ENCODE measurements around the gene ACOT7.
A peak's percentile ranks its signal among the peaks of the same experiment; 100 is the strongest.
"Not testable (repeated sequence)": the region's sequence is repeated elsewhere in the genome, so short reads cannot be mapped to it uniquely, and the experiment has no call there.

ACOT7 gene

DNA sequence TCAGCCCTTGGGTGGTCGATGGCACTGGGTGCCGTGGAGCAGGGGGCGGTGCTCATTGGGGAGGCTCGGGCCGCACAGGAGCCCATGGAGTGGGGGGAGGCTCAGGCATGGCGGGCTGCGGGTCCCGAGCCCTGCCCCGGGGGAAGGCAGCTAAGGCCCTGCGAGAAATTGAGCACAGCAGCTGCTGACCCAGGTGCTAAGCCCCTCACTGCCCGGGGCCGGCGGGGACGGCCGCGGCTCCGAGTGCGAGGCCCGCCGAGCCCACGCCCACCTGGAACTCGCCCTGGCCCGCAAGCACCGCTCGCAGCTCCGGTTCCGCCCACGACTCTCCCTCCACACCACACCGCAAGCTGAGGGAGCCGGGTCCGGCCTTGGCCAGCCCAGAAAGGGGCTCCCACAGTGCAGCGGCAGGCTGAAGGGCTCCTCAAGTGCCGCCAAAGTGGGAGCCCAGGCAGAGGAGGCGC, 2.2 kb upstream of the ACOT7 start:
- DNase-seq: not testable (repeated sequence)

DNA sequence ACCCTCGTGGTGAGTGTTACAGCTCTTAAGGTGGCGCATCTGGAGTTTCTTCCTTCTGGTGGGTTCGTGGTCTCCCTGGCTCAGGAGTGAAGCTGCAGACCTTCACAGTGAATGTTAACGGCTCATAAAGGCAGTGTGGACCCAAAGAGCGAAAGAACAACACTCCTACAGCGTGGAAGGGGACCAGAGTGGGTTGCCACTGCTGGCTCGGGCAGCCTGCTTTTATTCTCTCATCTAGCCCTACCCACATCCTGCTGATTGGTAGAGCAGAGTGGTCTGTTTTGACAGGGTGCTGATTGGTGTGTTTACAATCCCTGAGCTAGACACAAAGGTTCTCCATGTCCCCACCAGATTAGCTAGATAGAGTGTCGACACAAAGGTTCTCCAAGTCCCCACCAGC, 1.6 kb upstream of the ACOT7 start:
- DNase-seq: peak in 1 of 2 experiments; percentile 4

DNA sequence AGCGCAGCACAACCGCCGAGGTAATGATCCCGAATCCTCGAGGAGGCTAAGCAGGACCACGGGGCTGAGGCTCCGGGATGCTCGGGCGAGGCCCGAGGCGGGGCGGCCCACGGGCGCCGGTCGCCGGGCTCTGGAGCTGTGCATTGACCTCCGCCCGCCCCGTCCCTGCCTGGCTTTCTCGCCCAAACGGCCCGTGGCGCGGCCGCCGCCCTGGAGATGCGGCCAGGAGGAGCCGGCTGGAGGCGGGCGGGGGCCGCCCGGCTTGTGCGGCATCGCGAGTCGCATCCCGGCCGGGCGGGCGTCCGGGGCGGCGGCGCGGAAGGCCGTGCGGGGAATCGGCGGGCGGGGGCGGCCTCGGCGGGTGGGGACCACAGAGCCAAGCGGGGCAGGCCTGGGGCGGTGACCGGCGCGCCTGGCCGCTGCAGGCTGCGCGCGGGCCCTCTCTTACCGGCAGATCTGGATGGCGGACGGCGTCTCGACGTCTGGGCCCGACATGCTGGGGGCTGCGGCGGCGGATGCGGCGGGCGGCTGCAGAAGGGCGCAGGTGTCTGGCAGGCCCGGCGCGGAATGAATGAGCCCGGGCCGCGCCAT, 663 bp downstream of the ACOT7 start:
- DNase-seq: peak in 1 of 2 experiments; percentile 53

DNA sequence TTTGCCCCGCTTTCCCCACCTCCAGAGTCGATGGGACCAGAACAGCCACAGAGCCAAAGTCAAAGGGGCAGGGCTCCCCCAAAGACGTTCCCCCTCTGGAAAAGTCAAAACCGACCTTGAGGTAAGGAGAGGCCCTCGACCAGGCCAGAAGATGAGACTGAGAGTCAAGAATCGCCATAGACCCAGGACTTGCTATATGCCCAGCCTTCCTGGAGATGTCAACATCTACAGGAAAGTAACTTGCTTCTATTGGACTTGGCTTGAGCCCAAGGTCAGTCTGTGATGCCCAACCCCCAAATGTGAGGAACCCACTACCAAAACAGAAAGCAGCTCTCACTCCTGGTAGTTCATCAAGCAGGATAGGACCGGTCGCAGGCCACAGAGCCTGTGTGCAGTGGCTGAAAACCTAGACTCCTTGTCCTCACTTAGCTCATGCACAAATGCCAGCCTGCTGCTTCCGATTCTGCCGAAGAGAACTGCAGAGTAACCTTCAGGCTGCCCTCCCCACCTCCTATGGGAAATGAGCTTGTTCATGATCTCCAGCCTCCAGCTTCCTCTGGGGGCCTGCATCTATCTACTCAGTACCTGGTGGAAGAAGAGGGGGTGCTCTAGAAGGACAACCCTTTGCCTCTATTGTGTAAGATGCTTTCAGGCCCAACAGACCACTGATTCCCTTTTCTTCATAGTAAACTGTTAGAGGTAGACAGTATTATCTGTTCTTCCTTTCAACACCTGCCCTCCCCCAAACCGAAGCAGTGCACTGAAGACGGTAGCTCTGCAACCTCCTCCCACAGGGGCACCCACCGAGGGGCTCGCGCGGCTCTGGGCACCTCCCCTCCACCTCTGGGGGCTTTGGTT, 1.4 kb downstream of the ACOT7 start:
- DNase-seq: peak; percentile 21 to 48

DNA sequence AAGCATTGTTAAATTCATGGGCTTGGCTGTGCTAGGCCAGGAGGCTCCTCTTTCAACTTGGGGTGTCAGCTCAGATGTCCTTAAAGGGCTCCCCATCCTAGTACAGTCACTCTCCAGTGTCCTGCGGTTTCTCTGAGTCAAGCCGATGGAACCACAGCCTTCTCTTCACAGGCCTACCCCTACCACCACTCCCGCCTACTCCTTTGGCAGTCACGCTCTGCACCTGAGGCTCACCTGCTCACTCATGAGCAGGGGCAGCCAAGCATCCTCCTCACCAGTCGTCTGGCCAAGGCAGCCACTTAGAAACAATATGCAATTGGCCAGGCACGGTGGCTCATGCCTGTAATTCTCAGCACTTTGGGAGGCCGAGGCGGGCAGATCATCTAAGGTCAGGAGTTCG, 3.6 kb downstream of the ACOT7 start:
- DNase-seq: peak in 1 of 2 experiments; percentile 7

DNA sequence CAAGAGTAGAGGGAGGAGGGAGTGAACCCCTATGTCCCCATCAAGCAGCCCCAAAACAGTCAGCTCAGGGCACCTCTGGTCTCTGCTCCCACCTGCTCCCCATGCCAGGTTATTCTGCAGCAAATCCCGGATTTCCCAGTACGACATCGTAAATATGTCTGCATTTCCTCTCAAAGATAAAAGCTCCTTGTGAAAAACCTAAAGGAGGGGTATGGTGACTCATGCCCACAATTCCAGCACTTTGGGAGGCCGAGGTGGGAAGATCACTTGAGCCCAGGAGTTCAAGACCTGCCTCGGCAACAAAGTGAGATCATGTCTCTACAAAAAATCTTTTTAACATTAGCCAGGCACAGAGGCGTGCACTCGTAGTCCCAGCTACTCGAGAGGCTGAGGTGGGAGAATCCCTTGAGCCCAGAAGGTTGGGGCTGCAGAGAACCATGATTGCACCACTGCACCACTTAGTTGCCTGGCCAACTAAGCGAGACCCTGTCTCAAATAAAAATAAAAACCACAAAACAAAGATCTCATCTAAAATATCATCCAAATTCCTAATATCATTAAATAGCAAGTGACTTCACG, 7.1 kb downstream of the ACOT7 start:
- no peak for DNase-seq

DNA sequence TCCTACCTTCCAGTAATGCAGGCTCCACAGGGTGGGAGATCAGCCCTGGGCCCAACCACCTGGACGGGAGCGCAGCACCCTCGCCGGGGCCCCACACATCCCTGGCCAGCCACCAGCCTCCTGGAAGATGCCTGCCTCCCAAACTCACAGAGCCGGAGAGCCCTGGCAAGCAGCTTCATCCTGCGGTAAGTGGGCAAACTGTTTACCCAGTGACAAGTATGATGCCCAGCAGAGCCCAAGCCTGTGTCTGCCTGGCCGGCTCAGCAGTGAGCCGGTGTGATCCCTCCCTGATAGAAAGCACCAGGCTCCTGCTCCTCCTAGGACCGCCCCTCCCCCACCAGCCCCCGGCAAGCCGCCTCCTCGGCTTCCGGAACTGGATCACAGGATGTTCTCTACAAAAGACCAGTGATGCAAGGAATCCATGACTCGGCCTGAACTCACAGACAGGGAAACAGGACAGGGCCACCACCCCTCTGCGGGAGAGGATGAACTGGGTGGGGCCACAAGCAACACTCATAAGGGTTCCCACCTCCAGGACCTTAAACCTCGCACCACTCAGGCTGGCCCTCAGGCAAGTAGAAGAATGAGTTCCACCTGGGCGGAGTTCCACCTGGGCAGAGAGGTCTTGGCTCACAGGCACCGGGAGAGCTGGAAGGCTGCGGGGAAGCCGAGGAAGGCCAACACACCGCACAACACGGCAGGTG, 7.9 kb downstream of the ACOT7 start:
- peak; percentile 29 to 67 for DNase-seq

DNA sequence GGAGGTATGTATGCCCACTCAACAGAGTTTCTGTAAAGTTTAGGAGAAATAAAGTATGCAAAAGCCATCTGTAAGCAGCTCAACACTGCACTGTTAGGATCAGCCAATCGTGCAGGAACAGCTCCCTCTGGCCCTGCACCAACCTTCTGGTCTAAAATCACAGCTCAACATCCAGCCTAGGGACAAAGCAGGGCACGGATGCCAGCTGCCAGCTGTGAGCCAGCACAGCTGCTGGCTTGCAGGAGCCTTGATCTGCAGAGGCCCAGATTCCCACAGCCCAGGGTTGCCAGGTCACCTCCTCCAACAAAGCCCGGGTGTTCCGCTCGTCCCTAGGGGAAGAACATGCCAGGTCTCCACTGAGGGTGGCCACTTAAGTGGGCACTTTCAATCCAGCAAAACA, 8.6 kb downstream of the ACOT7 start:
- no peak for DNase-seq

DNA sequence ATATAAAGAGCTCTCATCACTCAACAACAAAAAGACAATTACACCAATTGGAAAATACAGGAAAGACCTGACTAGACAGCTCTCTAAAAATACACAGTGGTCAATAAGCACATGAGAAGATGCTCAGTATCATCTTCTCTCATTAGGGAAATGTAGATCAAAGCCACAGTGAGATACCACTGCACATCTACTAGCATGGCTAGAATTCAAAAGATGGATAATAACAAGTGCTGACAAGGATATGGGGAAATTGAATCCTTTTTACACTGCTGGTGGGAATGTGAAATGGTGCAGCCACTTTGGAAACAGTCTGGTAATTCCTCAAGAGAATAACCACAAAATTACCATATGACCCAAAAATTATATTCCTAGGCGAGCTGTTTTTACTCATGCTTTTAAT, 9.4 kb downstream of the ACOT7 start:
- DNase-seq: no peak

DNA sequence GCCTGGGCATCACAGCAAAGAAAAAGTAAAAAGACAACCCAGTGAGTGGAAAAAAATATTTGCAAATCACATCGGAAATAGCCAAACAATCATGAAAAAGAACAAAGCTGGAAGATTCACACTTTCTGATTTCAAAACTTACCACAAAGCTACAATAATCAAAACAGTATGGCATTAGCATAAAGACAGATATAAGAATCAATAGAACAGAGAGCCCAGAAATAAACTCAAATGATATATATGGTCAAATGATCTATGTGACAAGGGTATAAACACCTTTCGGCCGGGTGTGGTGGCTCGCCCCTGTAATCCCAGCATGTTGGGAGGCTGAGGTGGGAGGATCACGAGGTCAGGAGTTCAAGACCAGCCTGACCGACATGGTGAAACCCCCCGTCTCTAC, 13.5 kb downstream of the ACOT7 start:
- no peak for DNase-seq

DNA sequence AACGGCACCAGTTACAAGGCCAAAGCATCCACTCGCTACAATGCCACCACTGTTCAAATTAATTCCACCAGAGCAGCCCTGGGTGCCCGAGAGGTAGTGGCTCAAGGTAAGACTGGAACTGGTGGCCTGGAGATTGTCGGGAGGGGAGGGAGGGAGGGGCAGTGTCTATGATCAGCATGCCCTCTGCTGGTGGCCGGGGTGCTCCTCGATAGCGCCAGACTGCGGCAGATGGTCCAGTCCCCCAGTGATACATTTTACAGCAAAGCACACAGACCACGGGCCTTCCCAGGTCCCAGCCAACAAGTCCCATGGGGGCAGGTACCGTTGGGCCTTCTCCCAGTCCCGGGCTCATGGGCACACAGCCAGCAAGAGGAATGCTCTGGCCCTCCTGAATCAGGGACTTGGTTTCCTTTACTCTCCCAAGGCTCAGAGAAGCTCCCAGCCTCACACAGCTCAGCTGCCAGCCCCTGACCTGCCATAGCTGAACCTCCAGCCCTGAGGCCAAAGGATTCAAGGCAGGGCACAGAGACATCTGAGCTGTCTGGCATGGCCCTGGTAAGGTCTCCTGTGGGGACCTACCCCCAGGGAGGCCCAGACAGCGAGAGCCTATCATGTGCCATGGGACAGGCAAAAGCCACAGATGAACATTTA, 15.3 kb downstream of the ACOT7 start:
- DNase-seq: peak; percentile 34 to 73

DNA sequence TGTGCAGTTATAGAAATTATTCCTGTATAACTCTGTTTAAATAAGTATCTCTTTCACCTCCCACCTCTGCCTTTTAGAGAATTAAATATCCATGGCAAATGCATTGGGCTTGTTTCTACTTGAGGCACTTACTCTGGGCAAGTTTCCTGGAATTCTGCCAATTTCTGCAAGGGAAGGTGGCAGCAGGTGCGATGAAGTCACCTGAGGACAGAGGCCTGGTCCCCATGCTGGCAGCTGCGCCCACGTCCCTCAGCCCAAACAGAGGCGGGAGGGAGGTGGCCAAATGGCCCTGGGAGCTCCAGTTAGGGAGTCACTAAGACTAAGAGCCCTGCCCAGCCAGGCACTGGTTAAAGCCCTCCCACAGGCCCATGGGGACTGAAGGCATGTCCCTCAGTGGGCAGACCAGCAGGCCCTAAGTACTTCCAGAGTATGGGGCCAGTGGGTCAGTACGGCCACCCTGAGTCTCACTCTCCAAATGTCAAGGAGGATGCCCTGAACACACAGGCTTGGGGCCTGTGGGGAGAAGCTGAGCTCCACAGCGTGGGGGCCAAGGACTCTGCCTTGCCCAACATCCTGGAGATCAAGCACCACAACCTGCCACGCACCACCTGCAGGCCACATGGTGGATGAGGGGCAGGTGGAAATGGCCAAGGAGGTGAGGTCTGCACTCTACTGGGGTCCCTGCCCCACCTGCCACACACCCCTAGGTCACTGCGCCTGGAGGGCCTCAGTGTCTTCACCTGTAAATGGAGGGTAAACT, 19.4 kb downstream of the ACOT7 start:
- DNase-seq: peak; percentile 25 to 33

DNA sequence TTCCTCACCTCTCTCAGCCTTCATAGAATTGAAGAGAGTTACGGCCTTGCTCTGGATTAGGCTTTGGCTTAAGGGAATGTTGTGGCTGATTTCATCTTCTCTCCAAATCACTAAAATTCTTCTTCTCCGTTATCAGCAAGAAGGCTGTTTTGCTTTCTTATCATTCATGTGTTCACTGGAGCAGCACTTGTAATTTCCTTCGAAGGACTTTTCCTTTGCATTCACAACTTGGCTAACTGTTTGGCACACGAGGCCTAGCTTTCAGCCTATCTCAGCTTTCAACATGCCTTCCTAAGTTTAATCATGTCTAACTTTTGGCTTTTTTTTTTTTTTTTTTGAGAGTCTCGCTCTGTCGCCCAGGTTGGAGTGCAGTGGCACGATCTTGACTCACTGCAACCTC, 21.3 kb downstream of the ACOT7 start:
- not testable (repeated sequence) for DNase-seq

DNA sequence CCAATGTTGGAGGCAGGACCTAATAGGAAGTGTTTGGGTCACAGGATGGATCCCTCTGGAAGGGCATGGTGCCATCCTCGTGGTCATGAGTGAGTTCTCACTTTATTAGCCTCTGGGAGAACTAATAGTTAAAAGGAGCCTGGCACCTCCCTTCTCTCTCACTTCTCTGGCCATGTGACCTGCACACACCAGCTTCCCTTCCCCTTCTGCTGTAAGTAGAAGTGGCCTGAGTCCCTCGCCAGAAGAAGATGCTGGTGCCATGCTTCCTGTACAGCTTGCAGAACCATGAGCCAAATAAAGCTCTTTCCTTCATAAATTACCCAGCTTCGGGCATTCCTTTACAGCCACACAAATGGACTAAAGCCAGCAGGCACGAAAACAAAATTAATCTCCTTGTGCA, 23.6 kb downstream of the ACOT7 start:
- DNase-seq: no peak

DNA sequence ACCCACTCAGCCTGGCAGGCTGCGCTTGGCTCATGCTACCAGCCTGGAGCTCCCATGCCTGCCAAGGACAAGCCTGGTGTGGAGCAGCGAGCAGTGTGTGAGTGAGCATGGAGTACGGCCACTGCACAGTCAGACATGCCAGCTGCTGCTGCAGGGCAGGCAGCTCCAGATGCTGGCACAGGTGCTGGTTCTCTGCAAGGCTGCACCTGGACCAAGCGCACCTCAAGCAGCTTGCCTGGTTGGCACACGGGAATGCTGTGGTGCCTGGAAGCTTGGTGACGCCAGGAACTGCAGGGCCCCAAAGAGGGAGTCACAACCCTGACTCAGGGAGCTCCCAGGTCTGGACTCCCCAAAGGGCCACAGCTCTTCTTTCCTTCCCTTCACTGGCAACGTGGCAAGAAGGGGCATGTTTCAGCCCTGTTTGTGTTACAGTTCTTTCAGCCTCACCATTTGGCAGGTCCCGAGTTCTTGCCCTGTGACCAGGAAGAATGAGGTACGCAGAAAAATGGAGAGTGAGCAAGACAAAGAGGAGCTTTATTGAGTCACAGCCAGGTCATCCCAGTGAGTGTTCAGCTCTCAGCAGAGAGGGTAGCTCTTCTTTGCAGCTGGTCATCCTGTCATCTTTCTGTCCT, 26.1 kb downstream of the ACOT7 start:
- DNase-seq: no peak

DNA sequence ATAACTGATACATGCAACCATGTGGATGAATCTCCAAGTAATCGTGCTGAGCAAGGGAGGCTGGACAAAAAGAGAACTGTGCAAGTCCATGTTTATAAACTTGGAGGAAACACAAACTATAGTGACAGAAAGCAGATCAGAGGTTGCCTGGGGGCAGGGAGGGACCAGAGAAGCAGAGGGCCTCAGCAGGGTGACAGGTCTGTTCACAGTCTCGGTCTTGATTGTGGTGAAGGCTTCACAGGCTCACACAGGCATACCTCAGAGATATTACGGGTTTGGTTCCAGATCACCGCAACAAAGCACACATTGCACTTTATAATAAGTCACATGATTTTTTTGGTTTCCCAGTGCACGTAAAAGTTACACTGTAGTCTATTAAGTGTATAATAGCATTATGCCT, 28.5 kb downstream of the ACOT7 start:
- DNase-seq: no peak

DNA sequence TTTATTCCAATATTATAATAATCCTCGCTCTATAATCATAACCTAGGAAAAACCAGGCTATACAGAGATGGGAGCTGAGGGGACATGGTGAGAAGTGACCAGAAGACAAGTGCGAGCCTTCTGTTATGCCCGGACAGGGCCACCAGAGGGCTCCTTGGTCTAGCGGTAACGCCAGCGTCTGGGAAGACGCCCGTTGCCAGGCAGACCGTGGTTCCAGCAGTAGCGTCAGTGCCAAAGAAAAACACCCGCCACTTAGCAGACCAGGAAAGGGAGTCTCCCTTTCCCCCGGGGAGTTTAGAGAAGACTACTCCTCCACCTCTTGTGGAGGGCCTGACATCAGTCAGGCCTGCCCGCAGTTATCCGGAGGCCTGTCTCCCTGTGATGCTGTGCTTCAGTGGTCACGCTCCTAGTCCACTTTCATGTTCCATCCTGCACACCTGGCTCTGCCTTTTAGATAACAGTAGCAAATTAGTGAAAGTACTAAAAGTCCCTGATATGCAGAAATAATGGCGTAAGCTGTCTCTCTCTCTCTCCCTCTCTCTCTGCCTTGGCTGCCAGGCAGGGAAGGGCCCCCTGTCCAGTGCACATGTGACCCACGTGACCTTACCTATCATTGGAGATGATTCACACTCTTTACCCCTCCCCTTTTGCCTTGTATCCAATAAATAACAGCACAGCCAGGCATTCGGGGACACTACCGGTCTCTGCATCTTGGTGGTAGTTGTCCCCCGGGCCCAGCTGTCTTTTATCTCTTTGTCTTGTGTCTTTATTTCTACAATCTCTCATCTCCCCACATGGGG, 30.3 kb downstream of the ACOT7 start:
- DNase-seq: peak; percentile 18 to 57

DNA sequence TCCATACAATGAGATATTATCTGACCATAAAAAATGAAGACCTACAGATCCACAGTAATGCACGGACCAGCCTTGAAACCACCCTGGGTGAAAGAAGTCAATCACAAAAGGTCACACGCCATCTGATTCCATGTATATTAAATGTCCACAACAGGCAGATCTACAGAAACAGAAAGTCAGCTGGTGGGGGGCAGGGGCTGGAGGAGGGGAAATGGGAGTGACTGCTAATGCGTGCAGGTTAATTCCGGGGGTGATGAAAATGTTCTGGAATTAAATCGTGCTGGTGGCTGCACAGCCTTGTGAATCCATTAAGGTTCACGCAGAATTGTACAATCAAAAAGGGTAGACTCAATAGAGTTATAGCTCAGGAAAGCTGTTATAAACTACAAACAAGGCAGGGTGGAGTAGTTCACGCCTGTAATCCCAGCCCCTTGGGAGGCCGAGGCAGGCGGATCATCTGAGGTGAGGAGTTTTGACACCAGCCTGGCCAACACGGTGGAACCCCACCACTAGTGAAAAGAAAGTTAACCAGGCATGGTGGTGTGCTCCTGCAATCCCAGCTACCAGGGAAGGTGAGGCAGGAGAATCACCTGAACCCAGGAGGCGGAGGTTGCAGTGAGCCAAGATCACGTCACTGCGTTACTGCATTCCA, 32.3 kb downstream of the ACOT7 start:
- no peak for DNase-seq

DNA sequence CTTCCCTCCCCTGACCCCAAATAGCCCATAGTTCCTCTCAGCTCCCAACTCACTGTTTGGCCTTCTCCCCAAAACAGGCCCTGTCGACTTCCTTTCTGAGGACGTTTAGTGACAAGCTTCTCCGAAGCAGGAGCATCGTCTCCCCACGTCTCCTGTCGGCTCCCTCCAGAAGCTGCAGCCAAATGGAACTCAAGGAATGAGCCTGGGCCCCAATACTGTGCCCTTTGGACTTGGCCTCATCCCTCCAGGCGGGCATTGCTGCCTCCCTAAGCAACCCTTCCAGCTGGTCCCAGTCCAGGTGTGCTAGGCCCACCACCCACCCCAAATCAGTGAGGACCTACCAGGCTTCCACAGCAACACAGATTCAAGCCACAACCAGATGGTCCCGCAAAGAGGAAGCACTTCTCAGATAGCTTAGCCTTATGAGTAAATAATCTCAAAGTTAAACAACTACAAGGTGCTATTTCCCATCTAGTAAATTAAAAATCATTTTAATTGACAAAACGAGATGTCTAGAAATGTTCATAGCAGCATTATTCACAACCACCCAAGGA, 33.0 kb downstream of the ACOT7 start:
- DNase-seq: no peak

DNA sequence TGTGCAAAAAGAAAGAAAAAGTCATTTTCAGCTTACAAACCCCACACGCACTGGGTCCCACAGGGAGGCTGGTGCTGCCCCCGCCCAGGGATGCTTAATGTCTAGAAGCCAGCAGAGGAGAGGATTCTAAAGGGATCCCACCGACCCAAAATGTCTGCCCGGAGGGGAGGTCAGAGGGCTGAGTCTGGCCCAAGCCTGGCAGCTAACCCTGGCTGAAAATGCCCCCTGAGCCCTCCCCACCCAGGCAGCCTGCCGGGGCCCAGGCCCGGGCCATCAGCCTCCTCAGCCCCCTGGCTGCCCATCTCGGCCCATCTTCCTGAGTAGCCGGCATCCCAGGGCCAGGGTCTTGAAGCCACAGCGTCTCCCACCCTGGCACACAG, 33.5 kb downstream of the ACOT7 start:
- DNase-seq: no peak
